Ascending aorta (tissue), 2 donors: ENCODE results near the gene RHBDF1. TPM values are rescaled to one million over a fixed set of nuclear protein-coding genes. Genes with fewer than 3 reads are reported as not detected.

Experiments
- DNase-seq, 2 donors: peaks; one replicate each; pipeline ENCODE4 v3.0.0-alpha.2; 2019; ENCODE audit warnings: low spot score in 2 of 2
- H3K27ac ChIP-seq, 2 donors: fragments of 200-600 bp; sonication (generic); one replicate each; pipeline ENCODE4 v1.5.1; 2016 to 2017; ENCODE audit warnings: mild to moderate bottlenecking in 1 of 2
- H3K27me3 ChIP-seq: fragments of 200-600 bp; sonication (generic); one replicate; pipeline ENCODE4 v1.5.1; 2017
- H3K36me3 ChIP-seq, 2 donors: fragments of 200-600 bp; sonication (generic); one replicate each; pipeline ENCODE4 v1.5.1; 2016
- H3K4me1 ChIP-seq, 2 donors: fragments of 200-600 bp; sonication (generic); one replicate each; pipeline ENCODE4 v1.5.1; 2016 to 2017; ENCODE audit warnings: mild to moderate bottlenecking in 1 of 2
- H3K4me3 ChIP-seq, 2 donors: fragments of 200-600 bp; sonication (generic); one replicate each; pipeline ENCODE4 v1.5.1; 2016 to 2017; ENCODE audit warnings: mild to moderate bottlenecking in 1 of 2
- H3K9me3 ChIP-seq, 2 donors: fragments of 200-600 bp; sonication (generic); one replicate each; pipeline ENCODE4 v1.5.1; 2016
- intact Hi-C: fragments of 100-400 bp; cut with DNase I; formaldehyde crosslinking; loops from one replicate; pipeline ENCODE4 v1.15.1; 2023
- total RNA-seq: library from RNA; depleted of rRNA; stranded (reverse); fragments of >200 nt; gene quantifications from one replicate; pipeline ENCODE4 v1.1.0, GENCODE V29; 2016
- TF ChIP-seq, protein P1 (sequence below), 3 experiments: fragments of 200-600 bp in 2 of 3; fragments of 450-650 bp in 1 of 3; sonication (generic) in 2 of 3; IDR thresholded peaks; one replicate each; pipeline ENCODE4 v1.5.1; 2016 to 2019; ENCODE audit warnings: antibody characterized with exemption in 3 of 3, mild to moderate bottlenecking in 1 of 3, moderate library complexity in 1 of 3

The RHBDF1 gene
- total RNA-seq, 1 donor from 2014 or later: 146 TPM

DNA sequence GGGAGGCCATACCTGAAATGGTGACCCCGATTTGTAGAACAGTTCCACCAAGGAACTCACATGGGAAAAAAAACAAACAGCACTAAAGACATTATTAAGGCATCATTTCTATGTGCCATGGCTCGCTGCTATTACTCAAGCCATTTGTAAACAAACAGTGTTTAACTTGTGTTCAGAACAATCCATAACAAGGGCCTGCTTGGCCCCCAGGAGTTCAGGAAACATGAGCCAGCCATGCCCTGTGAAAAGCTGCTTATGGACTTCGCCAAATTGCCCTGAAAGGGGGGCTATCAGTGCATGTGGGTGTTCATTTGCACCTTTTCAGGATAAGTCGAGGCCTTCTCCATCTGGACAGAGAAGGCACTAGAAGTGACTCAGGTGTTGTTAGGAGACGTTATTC lies 27.0 kb downstream of the RHBDF1 start:
- Histone ChIP-seq H3K36me3 (peaks cover 13 to 25% of the 10 kb centered on the region in 2 donors), H3K27me3 (no peaks in the 10 kb centered on the region), H3K27ac (no peak overlapping the region), H3K4me1 (no peaks in the 10 kb centered on the region), H3K4me3 (no peak overlapping the region), H3K9me3 (no peaks in the 10 kb centered on the region)
- intact Hi-C loops: no loop called here
- TF ChIP-seq, protein P1, sequence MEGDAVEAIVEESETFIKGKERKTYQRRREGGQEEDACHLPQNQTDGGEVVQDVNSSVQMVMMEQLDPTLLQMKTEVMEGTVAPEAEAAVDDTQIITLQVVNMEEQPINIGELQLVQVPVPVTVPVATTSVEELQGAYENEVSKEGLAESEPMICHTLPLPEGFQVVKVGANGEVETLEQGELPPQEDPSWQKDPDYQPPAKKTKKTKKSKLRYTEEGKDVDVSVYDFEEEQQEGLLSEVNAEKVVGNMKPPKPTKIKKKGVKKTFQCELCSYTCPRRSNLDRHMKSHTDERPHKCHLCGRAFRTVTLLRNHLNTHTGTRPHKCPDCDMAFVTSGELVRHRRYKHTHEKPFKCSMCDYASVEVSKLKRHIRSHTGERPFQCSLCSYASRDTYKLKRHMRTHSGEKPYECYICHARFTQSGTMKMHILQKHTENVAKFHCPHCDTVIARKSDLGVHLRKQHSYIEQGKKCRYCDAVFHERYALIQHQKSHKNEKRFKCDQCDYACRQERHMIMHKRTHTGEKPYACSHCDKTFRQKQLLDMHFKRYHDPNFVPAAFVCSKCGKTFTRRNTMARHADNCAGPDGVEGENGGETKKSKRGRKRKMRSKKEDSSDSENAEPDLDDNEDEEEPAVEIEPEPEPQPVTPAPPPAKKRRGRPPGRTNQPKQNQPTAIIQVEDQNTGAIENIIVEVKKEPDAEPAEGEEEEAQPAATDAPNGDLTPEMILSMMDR (IDR thresholded peaks at IDR 0.05): no peak
- no peak for DNase-seq

DNA sequence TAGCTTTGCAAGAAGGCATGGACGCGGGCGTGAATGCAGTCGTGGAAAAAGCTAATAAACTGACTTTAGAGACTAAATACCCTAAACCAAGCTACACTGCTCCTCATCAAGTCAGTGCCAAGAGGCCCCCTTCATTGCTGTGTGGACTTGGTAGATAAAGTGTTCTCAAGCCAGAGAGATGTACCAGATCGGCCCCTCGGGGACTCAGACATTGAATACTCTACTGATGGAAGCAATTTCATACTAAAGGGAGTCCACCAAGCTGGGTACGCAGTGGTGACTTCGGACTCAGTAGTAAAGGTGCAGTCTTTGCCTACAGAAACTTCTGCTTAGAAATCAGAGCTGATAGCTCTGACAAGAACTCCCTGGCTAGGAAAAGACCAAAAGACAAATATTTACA lies 27.8 kb downstream of the RHBDF1 start:
- Histone ChIP-seq H3K27me3 (no peaks in the 10 kb centered on the region), H3K4me1 (no peaks in the 10 kb centered on the region), H3K4me3 (no peak overlapping the region), H3K9me3 (no peaks in the 10 kb centered on the region), H3K36me3 (peaks cover 13 to 25% of the 10 kb centered on the region in 2 donors), H3K27ac (no peak overlapping the region)
- TF ChIP-seq, protein P1 (IDR thresholded peaks at IDR 0.05): no peak
- intact Hi-C loops: no loop called here
- DNase-seq: peak in 1 of 2 donors; percentile 50

DNA sequence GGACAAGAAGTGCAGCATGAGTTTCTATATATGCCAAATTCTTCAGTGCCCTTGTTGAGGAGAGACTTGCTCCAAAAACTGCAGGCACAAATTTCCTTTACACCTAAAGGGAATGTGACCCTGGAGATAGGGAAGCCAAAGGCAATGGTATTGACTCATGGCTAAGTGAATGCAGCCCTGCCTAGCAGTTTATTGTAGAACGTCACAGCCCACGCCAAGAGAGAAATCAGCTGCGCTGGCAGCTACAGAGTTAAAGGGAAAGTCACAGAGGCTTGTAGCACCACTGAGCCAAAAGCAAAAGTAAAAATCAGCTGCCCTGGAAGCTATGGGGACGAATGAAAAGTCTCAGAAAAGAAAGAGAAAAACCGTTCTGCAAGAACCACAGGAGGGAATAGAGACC lies 29.1 kb downstream of the RHBDF1 start:
- H3K4me3 ChIP-seq: no peak overlapping the region
- TF ChIP-seq, protein P1 (IDR thresholded peaks at IDR 0.05): no peak
- intact Hi-C loops: no loop called here
- no peaks in the 10 kb centered on the region for H3K27me3 ChIP-seq
- no peaks in the 10 kb centered on the region for H3K9me3 ChIP-seq
- H3K36me3 ChIP-seq: peaks cover 13 to 25% of the 10 kb centered on the region in 2 donors
- H3K4me1 ChIP-seq: no peaks in the 10 kb centered on the region
- no peak overlapping the region for H3K27ac ChIP-seq
- no peak for DNase-seq

DNA sequence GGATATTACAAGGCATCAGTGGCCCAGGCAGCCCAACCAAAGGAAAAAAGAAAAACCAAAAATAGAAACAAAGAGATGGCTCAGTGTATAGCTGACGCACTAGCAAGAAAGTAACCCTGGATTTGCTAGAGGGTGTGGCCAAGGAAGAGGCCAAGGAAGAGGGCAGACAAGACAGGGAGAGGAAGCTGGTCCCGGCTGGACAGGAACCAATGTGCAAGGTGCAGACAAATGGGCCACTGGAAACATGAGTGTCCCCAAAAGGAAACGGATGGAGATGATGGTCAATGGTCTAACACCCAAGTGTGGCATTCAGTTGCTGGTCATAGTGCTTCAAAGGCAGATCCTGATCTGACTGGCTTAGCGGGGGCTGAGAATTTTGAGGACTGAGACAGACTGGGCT lies 29.7 kb downstream of the RHBDF1 start:
- TF ChIP-seq, protein P1 (IDR thresholded peaks at IDR 0.05): no peak
- no peak overlapping the region for H3K4me3 ChIP-seq
- H3K27me3 ChIP-seq: no peaks in the 10 kb centered on the region
- intact Hi-C loops: no loop called here
- DNase-seq: no peak
- H3K36me3 ChIP-seq: peaks cover 13 to 25% of the 10 kb centered on the region in 2 donors
- H3K4me1 ChIP-seq: no peaks in the 10 kb centered on the region
- no peak overlapping the region for H3K27ac ChIP-seq
- no peaks in the 10 kb centered on the region for H3K9me3 ChIP-seq

DNA sequence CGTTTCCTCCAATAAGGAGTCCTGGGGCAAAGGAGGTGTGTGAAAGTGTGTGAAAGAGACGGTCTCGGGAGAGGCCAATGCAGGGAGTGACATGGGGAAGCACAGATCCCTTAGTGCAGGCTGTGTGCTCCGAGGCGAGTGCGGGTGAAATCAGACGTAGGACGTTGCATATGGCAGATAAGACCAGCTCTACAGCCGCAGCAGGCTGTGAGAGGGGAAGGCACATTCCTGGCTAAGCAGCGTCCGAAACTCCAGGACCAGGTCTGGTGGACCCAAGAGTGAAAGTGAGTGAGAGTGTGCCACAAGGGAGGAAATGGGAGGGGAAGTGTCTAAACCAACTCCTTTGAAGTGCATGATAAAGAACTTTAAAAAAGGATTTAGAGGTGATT lies 30.4 kb downstream of the RHBDF1 start:
- intact Hi-C loops: no loop called here
- H3K36me3 ChIP-seq: peaks cover 13 to 27% of the 10 kb centered on the region in 2 donors
- no peaks in the 10 kb centered on the region for H3K4me1 ChIP-seq
- TF ChIP-seq, protein P1 (IDR thresholded peaks at IDR 0.05): no peak
- H3K27me3 ChIP-seq: no peaks in the 10 kb centered on the region
- H3K4me3 ChIP-seq: no peak overlapping the region
- no peak for DNase-seq
- H3K9me3 ChIP-seq: no peaks in the 10 kb centered on the region
- no peak overlapping the region for H3K27ac ChIP-seq

DNA sequence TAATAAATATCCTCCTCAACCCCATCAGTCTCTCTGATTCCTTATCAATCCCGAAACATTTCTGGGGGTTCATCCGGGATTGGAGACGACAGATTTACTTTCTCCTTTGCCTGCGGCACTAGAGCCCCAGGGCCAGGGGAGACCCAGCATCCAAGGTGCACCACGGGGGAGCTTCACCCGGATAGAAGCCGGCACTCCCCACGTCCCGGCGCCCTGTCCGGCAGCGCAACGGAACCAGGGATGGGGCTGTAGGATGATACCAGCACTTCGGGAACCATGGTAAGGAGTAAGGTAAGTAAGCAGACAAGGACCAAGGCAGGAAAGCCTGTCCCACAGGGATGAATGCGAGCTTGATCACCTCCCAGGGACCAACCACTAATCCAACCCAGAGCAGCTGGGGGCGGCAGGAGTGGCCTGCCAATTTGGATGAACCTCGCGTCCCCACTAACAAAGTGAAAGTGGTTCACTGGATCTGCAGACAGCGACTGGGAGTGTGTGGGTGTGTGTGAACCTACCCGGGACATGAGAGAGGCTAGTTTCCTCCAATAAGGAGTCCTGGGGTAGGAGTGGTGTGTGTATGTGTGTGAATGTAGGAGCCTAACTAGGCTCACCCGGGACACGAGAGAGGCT lies 30.9 kb downstream of the RHBDF1 start:
- DNase-seq: no peak
- Histone ChIP-seq H3K27me3 (no peaks in the 10 kb centered on the region), H3K9me3 (no peaks in the 10 kb centered on the region), H3K36me3 (peaks cover 12 to 25% of the 10 kb centered on the region in 2 donors), H3K4me1 (no peaks in the 10 kb centered on the region), H3K27ac (no peak overlapping the region), H3K4me3 (no peak overlapping the region)
- intact Hi-C loops: no loop called here
- TF ChIP-seq, protein P1 (IDR thresholded peaks at IDR 0.05): no peak
